Stimulated activated CD4-positive, alpha-beta T cell treated with anti-CD3 and anti-CD28 coated beads, Interleukin-1b, Interleukin-23, amount 100 ng/mL, for 4 hours (primary cell): ENCODE data around the gene NBAS.
"Not testable (repeated sequence)": the region's sequence is repeated elsewhere in the genome, so short reads cannot be mapped to it uniquely, and the experiment has no call there.

Source experiments
- DNase-seq, 2 donors: peaks; one replicate each; pipeline ENCODE4 v3.0.0-alpha.2; 2020; ENCODE audit warnings: low read depth in 2 of 2

NBAS gene

DNA sequence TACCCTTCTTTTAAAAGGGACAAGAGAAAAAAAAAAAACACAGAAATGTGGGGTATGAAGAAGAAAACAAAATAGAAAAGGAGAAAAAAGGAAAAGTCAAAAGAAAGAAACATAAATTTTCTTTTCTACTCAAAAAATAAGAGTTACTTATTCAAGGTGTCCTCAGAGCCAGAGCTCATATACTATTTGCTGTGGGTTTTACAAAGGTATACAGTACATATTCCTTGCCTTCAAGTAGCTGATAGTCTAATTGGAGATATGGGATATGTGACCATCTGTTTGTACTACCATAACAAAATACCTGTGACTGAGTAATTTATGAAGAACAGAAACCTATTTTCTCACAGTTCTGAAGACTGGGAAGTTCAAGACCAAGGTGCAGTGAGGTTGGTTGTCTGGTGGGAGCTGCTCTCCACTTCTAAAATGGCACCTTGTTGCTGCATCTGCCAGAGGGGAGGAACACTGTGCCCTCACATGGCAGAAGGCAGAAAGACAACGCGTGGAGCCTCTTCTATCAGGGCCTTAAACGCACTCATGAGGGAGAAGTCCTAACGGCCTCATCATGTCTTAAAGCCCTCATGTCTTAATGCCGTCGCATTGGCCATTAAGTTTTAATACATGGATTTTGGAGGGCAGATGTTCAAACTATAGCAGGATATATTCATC lies 33.9 kb downstream of the NBAS start:
- no peak for DNase-seq

DNA sequence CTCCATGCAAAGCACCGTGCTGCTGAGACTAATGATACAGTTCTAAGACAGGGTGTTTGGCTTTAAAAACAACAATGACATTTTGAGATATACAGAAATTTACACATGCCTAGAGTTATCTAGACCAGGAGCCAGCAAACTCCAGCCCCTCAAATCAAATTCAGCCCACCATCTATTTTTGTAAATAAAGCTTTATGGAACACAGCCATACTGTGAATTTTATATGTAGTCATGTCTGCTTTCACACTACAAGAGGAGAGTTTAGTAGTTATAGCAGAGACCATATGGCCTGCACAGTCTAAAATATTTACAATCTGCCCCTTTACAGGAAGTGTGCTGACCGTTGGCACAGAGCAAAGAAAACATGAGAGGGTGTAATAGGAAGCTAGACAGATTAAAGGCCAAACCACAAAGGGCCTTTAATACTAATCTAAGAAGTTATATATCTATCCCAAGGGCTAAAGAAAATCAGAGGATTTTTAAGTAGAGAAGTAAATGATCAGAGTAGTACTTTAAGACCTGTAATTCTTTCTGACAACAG lies 39.4 kb downstream of the NBAS start:
- DNase-seq = no peak

DNA sequence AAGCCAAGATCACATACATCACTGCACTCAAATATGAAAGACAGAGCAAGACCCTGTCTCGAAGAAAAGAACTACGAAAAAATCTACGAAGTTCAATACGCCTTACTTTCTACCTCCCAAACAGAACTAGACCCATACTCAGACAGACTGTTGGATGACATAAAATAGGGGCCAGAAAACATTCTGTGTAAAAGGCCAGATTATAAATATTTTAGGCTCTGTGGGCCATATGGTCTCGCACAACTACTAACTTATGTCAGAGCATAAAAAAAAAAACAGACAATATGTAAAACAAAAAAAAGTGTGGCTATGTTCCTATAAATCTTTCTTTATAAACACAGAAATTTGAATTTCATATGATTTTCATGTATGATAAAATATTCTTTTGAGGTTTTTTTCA lies 40.8 kb downstream of the NBAS start:
- no peak for DNase-seq

DNA sequence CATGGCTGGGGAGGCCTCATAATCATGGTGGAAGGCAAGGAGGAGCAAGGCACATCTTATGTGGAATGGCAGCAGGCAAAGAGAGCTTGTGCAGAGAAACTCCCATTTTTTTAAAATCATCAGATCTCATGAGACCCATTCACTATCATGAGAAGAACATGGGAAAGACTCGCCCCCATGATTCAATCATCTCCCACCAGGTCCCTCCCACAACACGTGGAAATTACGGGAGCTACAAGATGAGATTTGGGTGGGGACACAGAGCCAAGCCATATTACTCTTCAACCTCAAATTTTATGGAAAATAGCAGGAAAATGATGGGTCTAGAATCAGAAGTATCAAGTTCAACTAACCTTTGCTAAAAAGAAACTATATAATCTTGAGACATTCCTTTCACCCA lies 42.4 kb downstream of the NBAS start:
- not testable (repeated sequence) for DNase-seq

DNA sequence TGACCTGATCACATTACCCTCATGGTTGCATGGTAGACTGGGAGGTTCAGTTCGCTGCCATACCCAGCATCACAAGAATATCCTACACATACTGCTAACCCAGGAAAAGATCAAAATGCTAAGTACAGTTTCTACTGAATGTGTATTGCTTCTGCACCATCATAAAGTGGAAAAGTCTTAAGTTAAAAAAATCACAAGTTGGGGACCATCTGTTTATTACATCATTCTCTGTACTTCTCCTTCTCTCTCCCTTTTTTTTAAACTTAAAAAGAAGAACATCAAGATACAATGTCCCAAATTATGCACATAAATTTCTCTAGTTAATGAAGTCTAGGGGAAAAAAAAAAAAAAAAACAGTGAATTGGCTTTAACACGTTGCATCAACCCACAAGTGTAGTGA lies 43.3 kb downstream of the NBAS start:
- DNase-seq = no peak

DNA sequence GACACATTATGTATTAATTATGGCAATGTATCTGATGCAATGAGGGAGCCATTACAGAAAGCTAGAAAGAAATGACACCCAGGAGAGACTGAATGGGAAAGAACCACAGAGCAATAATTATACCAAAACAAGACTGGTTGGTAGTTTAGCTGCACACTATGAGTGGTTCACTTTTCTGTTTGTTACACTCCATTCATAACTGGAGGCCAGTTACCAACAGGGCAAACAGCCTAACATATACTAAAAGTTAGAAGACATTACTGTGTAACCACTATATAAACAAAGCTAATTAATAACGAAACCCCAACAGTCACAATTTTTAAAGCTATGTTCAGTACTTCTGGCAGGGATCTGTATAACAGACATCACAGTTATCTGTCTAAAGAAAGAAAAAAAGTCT lies 49.4 kb downstream of the NBAS start:
- no peak for DNase-seq

DNA sequence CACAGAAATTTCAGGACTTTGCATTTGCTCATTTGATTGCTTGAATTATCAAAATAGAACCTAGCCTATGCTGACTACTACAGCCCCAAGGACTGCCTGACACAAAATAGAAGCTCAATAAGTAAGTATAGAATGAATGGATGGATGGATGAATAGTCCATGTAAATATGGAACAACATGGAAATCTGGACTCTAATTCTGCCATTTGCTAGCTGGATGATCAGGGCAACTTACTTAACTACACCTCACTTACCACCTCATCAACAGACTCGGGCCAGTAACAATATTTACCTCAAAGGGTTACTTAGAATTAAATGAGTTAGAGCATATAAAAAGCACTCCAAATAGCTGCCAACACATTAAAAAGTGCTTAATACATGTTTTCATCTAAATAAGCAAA lies 50.6 kb downstream of the NBAS start:
- DNase-seq = no peak

DNA sequence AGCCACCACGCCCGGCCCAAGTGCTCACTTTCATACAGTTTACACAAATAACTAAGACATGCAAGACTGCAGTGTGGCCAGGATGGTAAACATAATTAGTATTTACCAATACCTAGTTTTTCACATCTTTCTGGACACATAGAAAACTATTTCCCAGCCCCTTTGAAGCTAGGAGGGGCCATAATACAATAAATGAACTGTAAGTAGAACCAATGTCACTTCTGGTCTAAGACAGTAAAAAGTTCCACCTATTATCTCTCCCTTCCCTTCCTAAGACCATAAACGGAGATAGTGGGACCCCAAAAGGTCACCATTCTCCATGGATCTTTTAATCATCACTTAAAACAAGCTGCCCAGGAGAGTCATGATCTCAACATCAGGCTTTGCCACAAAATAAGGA lies 51.0 kb downstream of the NBAS start:
- DNase-seq = no peak

DNA sequence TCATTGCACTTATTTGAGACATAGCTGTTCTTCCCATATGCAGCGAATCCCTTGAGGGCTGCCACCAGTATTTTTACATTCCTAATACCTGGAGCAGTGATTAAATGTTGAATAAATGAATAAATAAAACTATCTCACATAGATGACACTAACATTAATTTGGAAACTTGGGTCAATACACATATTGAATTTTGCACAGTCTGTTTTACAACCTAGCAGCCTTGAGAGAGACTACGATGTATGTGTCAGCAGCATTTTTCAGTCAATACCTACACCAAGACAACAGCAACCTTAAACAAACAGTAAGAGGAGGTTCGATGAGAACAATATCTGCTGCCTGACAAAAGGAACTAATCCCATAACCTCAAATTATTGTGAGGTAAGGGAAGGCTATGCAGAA lies 53.4 kb downstream of the NBAS start:
- DNase-seq = no peak

DNA sequence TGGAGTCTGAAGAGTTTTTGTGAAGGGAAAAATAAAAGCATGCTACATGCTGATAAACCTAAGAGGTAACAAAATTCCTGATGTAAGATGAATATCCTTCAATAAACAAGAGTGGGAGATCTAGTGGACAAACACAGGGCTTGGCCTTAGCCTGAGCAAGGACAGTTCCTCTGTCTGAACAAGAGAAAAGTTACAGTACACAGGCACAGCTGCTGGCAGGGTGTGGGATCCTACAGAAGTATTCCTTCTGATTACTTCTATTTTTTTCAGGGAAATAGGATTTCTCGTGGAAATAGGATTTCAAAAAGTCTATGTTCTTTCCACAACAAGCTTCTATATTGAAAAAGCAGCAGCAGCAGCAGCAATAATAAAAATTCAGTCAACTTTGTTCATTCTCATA lies 54.1 kb downstream of the NBAS start:
- no peak for DNase-seq

DNA sequence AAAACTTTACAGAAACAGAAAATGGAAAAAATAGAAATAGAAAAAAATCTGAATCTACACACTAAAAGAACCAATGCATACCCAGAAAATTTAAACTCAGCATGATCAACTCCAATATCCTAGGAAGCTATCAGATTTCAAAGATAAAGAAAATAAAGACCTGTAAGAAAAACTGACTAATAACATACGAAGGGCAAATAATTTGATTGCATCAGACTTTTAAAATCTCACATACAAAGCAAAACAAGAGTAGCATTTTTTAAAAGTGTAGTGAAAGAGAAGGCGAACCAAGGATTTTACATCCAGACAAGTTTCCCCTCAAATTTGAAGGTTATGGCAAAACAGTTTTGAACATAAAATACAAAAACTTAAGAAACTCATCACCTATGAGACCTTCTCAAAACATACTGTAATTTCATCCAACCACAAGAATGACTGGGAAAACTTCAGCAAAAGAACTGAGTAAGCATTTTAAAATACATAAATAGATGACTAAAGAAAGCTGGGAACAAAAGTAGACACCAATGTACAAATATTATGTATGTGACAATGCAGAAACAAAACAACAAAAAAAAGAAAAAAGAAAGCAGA lies 54.8 kb downstream of the NBAS start:
- no peak for DNase-seq

DNA sequence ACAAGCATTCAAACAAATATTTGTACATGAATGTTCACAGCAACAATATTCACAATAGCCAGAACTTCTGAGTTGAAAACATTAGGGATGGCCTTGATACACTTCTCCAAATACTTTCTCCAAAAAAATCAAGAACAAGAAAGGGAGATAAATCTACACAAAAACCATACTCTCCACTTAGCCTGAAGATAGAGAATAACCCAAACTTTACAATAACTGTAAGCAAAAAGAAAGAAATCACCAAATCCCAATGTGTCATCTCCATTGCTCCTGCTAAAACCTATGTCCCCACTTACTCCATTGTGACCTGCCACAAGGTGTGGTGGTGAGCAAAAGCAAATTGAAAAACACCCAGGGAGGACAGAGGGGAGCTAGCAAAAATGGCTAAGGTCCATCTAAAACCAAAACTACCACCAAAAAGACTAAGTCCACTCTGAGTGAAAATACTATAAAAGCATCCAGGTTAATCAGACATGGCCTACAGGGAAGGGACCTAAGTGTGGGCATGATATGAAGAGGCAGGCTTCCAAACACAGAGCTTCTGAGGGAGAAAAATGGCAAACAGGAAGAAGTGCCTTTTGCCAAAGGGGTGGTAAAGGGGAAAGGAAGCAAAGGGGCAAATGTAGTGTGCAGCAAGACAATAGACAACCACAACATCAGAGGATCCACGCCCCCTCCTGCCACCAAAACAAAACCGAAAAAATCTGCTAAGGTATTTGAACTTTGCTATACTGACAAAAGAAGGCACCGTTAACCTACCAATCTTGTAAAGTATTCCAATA lies 56.1 kb downstream of the NBAS start:
- no peak for DNase-seq

DNA sequence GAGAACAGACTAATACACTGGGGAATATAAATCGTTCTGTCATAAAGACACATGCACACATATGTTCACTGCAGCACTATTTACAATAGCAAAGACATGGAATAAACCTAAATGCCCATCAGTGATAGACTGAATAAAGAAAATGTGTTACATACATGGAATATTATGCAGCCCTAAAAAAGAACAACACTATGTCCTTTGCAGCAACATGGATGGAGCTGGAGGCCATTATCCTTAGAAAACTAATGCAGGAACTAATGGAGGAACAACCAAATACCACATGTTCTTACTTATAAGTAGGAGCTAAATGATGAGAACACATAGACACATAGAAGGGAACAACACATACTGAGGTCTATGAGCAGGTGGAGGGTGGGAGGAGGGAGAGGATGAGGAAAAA lies 61.9 kb downstream of the NBAS start:
- not testable (repeated sequence) for DNase-seq

DNA sequence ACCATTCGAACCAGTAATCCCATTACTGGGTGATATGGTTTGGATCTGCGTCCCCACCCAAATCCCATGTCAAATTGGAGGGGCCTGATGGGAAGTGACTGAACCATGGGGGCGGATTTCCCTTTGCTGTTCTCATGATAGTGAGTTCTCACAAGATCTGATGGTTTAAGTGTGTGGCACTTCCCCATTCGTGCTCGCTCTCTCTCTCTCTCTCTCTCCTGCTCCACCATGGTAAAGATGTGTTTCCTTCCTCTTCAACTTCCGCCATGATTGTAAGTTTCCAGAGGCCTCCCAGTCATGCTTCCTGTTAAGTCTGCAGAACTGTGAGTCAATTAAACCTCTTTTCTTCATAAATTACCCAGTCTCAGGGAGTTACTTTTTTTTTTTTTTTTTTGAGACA lies 62.6 kb downstream of the NBAS start:
- no peak for DNase-seq

DNA sequence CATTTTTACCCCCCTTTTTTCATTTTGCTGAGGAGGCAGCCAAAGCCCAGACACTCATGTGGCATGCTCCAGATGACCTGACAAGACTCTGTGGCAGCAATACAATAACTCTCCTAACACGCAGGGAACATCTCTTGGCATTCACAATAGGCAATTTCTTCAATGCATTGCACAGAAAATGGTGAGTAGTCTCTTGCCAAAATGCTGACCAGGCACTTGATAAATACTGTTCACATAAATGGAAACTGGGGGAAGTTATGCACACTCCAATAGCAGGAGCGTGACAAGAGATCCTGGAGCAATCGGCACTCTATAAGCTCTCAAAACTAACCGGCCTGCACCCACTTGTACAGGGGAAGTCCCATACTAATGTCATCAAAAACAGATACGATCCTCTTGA lies 66.3 kb downstream of the NBAS start:
- DNase-seq = no peak

DNA sequence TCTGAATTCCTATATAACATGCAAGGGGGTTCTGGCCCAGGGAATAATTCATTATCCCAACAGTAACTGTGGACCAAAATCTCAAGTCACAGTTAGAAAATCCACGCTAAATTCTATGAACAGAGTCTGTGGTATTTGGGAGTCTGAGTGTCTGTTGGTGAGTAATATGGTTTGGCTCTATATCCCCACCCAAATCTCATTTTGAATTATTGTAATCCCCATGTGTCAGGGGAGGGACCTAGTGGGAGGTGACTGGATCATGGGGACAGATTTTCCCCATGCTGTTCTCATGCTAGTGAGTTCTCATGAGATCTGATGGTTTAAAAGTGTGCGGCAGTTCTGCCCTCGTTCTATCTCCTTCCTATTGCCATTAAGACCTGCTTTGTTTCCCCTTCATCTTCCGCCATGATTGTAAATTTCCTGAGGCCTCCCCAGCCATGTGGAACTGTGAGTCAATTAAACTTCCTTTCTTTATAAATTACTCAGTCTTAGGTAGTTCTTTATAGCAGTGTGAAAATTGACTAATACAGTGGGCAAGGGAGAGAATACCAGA lies 68.3 kb downstream of the NBAS start:
- no peak for DNase-seq

DNA sequence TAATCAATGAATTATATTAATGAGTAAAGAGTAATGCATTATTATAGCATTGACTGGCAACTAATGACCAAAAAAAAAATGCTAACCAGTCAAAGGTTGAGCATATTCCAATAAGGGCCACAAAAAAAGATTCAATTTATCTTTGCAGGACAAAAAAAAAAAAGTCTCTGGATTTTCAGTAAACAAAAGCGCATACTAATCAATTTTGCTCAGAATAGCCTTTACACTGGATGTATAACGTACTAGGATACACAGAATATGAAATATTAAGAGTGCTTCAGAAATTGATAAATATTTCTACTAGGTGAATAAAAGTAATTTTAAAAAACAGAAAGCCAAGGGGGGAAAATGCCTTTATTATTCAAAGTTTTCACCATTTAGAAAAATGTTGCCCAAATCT lies 74.4 kb downstream of the NBAS start:
- DNase-seq = no peak

DNA sequence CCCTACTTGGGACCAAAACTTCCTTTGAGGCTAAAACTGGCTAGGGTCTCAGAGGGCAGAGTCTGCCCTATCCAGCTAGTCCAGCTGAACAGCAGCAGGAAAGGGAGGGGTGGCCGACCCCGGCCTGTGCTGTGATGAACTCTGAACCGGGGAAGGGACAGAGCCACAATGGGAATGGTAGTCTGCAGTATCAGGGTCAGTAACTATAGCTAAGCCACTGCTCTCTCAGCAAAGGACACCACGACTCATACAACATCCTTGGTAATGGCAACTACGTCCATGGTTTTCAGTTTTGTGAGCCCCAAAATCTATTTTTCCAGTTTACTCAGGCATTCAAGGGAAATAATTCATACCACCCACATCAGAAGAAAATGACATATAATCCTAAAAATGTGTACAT lies 75.2 kb downstream of the NBAS start:
- DNase-seq = no peak

DNA sequence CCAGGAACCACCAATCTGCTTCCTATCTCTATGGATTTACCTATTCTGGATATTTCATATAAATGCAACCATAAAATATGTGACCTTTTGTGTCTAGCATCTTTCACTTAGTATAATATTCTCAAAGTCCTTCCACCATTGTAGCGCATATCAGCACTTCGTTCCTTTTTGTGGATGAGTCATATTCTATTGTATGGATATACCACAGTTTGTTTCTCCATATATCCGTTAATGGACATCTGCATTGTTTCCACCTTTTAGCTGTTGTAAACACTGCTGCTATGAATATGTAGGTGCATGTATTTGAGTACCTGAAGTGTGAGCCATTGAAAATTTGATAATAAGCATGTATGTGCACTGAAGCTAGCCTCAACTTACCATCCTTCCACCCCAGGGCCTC lies 80.1 kb downstream of the NBAS start:
- no peak for DNase-seq

DNA sequence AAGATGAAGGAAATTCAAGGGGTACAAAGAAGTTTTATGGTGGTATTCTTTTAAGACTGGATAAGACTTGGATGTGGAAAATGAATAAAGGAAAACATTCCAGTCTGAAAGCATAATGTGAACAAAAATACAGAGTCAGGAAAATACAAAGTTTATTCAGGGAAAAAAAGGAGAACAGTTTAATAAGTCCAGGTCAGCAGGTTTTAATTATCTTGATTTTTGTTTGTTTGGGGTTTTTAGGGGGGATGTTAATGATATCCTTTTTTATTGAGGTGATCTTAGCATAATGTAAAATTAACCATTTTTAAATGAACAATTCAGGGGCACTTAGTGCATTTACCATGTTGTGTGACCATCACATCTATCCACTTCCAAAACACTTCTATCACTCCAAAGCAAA lies 80.6 kb downstream of the NBAS start:
- DNase-seq = no peak

DNA sequence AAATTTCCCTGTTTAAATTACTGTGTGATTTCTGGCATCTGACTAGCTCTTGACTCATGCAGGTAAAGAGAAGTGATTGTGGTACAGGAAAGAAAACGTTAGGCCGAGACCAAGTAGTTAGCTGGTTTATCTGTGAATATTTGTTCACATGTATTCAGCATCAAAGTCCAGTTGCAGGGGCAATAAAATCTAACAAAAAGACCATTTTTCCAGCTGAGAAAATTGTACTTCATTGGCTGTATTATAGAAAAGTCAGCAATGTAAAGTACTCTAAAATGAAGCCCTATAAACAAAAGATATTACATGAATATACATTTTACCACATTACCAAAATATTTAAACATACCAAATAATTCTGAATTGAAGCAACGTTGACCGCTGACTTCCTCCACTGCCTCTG lies 88.3 kb downstream of the NBAS start:
- DNase-seq = no peak

DNA sequence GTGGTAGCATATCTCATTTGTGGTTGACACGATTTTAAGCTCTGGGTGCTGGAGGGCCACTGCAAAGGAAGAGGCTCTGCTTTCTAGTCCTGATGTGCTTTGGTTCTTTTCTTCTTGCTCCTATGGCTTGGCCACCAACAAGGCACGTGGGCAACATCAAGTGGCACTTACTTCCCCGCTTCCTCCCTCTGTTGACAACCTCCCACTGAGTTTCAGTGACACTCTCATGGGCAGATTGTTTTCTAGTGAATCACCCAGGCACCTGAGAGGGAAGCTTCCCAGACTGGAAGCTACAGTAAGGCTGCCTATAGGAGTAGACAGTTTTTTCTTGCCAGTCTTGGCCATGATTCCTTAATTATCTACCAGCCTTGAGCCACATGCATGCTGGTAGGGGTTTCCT lies 89.0 kb downstream of the NBAS start:
- DNase-seq = no peak

DNA sequence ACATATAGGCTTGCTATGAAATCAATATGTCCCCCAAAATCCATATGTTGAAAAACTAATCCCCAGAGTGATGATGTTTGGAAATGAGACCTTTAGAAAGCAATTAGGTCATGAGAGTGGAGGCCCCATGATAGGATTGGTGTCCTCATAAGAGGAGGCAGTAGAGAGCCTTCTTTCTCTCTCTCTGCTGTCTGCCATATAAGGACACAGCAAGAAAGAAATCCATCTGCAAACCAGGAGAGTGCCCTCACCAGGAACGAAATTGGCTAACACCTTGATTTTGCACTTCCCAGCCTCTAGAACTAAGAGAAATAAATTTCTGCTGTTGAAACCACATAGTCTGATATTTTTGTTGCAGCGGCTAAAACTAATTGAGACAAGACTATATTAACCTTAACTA lies 89.5 kb downstream of the NBAS start:
- DNase-seq = no peak
